ENCODE measurements around the gene CACNA2D3.

The CACNA2D3 gene

GRCh38 chr3:54818942-54819341 is 696.6 kb downstream of the CACNA2D3 start:
- TF ChIP-seq TAF1 (IDR thresholded peaks at IDR 0.05; ENCODE audit: low read depth, low read length) (no peak), POLR2AphosphoS5 (IDR thresholded peaks at IDR 0.05; ENCODE audit: low read depth, low read length) (no peak), SPI1 (IDR thresholded peaks at IDR 0.05; ENCODE audit: low read depth, low read length) (no peak), PAX5 (IDR thresholded peaks at IDR 0.05; ENCODE audit: insufficient read depth, low read length, severe bottlenecking) (no peak), POLR2A (IDR thresholded peaks at IDR 0.05; ENCODE audit: low read depth, low read length) (no peak), POU2F2 (IDR thresholded peaks at IDR 0.05; ENCODE audit: low read depth, low read length) (no peak)
- DNase-seq (ENCODE audit: insufficient read length, low spot score) (no peak), FAIRE-seq (no peak)

GRCh38 chr3:54819946-54820345 is 697.6 kb downstream of the CACNA2D3 start:
- TF ChIP-seq POU2F2 (IDR thresholded peaks at IDR 0.05; ENCODE audit: low read depth, low read length) (no peak), POLR2AphosphoS5 (IDR thresholded peaks at IDR 0.05; ENCODE audit: low read depth, low read length) (no peak), SPI1 (IDR thresholded peaks at IDR 0.05; ENCODE audit: low read depth, low read length) (no peak), POLR2A (IDR thresholded peaks at IDR 0.05; ENCODE audit: low read depth, low read length) (no peak)
- no peak for DNase-seq (ENCODE audit: insufficient read length, low spot score)
- no peak for FAIRE-seq

GRCh38 chr3:54822206-54822605 is 699.9 kb downstream of the CACNA2D3 start:
- DNase-seq (ENCODE audit: insufficient read length, low spot score): no peak
- TF ChIP-seq POLR2AphosphoS5 (IDR thresholded peaks at IDR 0.05; ENCODE audit: low read depth, low read length) (no peak), TAF1 (IDR thresholded peaks at IDR 0.05; ENCODE audit: low read depth, low read length) (no peak), POLR2A (IDR thresholded peaks at IDR 0.05; ENCODE audit: low read depth, low read length) (no peak), PAX5 (IDR thresholded peaks at IDR 0.05; ENCODE audit: insufficient read depth, low read length, severe bottlenecking) (no peak), POU2F2 (IDR thresholded peaks at IDR 0.05; ENCODE audit: low read depth, low read length) (no peak), SPI1 (IDR thresholded peaks at IDR 0.05; ENCODE audit: low read depth, low read length) (no peak)

GRCh38 chr3:54826251-54826691 is 703.9 kb downstream of the CACNA2D3 start:
- FAIRE-seq (no peak), DNase-seq (ENCODE audit: insufficient read length, low spot score) (no peak)
- TF ChIP-seq TAF1 (IDR thresholded peaks at IDR 0.05; ENCODE audit: low read depth, low read length) (no peak), POLR2AphosphoS5 (IDR thresholded peaks at IDR 0.05; ENCODE audit: low read depth, low read length) (no peak), PAX5 (IDR thresholded peaks at IDR 0.05; ENCODE audit: insufficient read depth, low read length, severe bottlenecking) (no peak), POU2F2 (IDR thresholded peaks at IDR 0.05; ENCODE audit: low read depth, low read length) (no peak), POLR2A (IDR thresholded peaks at IDR 0.05; ENCODE audit: low read depth, low read length) (no peak), SPI1 (IDR thresholded peaks at IDR 0.05; ENCODE audit: low read depth, low read length) (no peak)

More at GRCh38 chr3:54822206-54822605, 699.9 kb downstream of the CACNA2D3 start:
- no peak for FAIRE-seq

- TF ChIP-seq POLR2AphosphoS5 (IDR thresholded peaks at IDR 0.05; ENCODE audit: low read depth, low read length): no peak
- no peak for TF ChIP-seq POLR2A (IDR thresholded peaks at IDR 0.05; ENCODE audit: low read depth, low read length)
- no peak for TF ChIP-seq PAX5 (IDR thresholded peaks at IDR 0.05; ENCODE audit: insufficient read depth, low read length, severe bottlenecking)
- TF ChIP-seq TAF1 (IDR thresholded peaks at IDR 0.05; ENCODE audit: low read depth, low read length): no peak
- no peak for TF ChIP-seq POU2F2 (IDR thresholded peaks at IDR 0.05; ENCODE audit: low read depth, low read length)
- DNase-seq (ENCODE audit: insufficient read length, low spot score) (no peak), FAIRE-seq (no peak)
These were observed 704.8 kb downstream of the CACNA2D3 start for GRCh38 chr3:54827056-54827687.

- TF ChIP-seq POLR2AphosphoS5 (IDR thresholded peaks at IDR 0.05; ENCODE audit: low read depth, low read length) (no peak), POU2F2 (IDR thresholded peaks at IDR 0.05; ENCODE audit: low read depth, low read length) (no peak), POLR2A (IDR thresholded peaks at IDR 0.05; ENCODE audit: low read depth, low read length) (no peak), SPI1 (IDR thresholded peaks at IDR 0.05; ENCODE audit: low read depth, low read length) (no peak), PAX5 (IDR thresholded peaks at IDR 0.05; ENCODE audit: insufficient read depth, low read length, severe bottlenecking) (no peak)
- FAIRE-seq (no peak), DNase-seq (ENCODE audit: insufficient read length, low spot score) (no peak)
These were observed 705.4 kb downstream of the CACNA2D3 start for GRCh38 chr3:54827776-54828175.

DNA sequence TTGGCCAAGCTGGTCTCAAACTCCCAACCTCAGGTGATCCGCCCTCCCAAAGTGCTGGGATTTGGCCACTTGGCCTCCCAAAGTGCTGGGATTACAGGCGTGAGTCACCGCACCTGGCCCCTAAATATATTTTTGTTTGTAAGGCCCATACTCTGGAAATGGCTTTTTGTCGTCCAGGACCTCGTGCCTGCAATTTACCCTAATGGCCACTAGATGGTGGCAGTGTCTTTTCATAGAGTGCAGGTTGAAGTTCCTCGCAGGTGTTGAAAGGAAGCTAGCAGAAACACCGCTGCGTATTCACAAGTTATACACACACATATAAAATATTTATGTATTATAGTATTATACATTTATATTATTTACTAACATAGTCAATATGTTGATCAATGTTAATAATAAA is 708.3 kb downstream of the CACNA2D3 start:
- DNase-seq (ENCODE audit: insufficient read length, low spot score) (no peak), FAIRE-seq (no peak)
- TF ChIP-seq PAX5 (IDR thresholded peaks at IDR 0.05; ENCODE audit: insufficient read depth, low read length, severe bottlenecking) (no peak), SPI1 (IDR thresholded peaks at IDR 0.05; ENCODE audit: low read depth, low read length) (no peak), POLR2AphosphoS5 (IDR thresholded peaks at IDR 0.05; ENCODE audit: low read depth, low read length) (no peak), POU2F2 (IDR thresholded peaks at IDR 0.05; ENCODE audit: low read depth, low read length) (no peak), POLR2A (IDR thresholded peaks at IDR 0.05; ENCODE audit: low read depth, low read length) (no peak), TAF1 (IDR thresholded peaks at IDR 0.05; ENCODE audit: low read depth, low read length) (no peak)

DNA sequence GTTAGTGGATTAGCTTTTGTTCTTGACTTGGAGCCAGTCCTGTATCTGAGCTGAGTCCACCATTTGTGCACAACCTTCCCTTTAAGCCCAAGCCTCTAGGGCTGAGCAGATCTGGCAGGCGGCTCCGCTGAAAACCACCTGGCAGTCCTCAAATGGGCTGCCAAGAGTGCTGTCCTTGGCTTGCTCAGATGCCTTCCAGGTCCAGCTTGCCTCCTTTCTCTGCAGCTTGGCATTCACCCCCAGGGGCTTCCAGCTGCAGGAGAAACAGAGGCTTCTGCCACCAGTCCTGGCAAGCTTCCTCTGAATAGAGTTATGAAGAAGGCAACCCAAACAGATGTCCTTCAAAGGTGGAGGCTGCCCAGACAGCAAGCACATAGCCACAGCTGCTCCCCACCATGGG is 708.8 kb downstream of the CACNA2D3 start:
- DNase-seq (ENCODE audit: insufficient read length, low spot score) (no peak), FAIRE-seq (no peak)
- TF ChIP-seq PAX5 (IDR thresholded peaks at IDR 0.05; ENCODE audit: insufficient read depth, low read length, severe bottlenecking): no peak
- TF ChIP-seq SPI1 (IDR thresholded peaks at IDR 0.05; ENCODE audit: low read depth, low read length): no peak
- TF ChIP-seq POU2F2 (IDR thresholded peaks at IDR 0.05; ENCODE audit: low read depth, low read length): no peak
- no peak for TF ChIP-seq TAF1 (IDR thresholded peaks at IDR 0.05; ENCODE audit: low read depth, low read length)
- TF ChIP-seq POLR2AphosphoS5 (IDR thresholded peaks at IDR 0.05; ENCODE audit: low read depth, low read length): no peak
- TF ChIP-seq POLR2A (IDR thresholded peaks at IDR 0.05; ENCODE audit: low read depth, low read length): no peak

DNA sequence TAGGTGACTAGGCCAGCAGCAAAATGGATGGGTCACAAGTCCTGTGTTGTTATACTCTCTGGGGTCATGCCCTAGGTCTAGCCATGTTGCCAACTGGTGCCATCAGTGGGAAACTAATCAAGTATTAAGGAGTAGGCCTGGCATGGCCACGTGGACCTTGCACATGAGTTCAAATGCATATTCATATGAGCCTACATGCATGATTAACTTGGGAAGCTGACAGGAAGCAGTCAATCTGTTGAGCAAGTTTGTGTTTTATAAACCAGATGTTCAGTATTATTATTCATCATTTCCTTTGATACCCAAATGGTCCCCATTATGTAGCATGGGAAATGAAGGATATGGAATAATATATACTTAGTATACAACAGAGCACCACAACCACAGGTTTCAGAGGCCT is 710.5 kb downstream of the CACNA2D3 start:
- DNase-seq (ENCODE audit: insufficient read length, low spot score) (no peak), FAIRE-seq (no peak)

GRCh38 chr3:54835701-54836100 is 713.3 kb downstream of the CACNA2D3 start:
- no peak for TF ChIP-seq POLR2A (IDR thresholded peaks at IDR 0.05; ENCODE audit: low read depth, low read length)
- no peak for TF ChIP-seq PAX5 (IDR thresholded peaks at IDR 0.05; ENCODE audit: insufficient read depth, low read length, severe bottlenecking)
- no peak for TF ChIP-seq TAF1 (IDR thresholded peaks at IDR 0.05; ENCODE audit: low read depth, low read length)
- no peak for TF ChIP-seq POLR2AphosphoS5 (IDR thresholded peaks at IDR 0.05; ENCODE audit: low read depth, low read length)
- TF ChIP-seq POU2F2 (IDR thresholded peaks at IDR 0.05; ENCODE audit: low read depth, low read length): no peak
- no peak for TF ChIP-seq SPI1 (IDR thresholded peaks at IDR 0.05; ENCODE audit: low read depth, low read length)
- no peak for FAIRE-seq
- DNase-seq (ENCODE audit: insufficient read length, low spot score): no peak

More for the DNA sequence above, 710.5 kb downstream of the CACNA2D3 start:
- TF ChIP-seq POLR2AphosphoS5 (IDR thresholded peaks at IDR 0.05; ENCODE audit: low read depth, low read length) (no peak), SPI1 (IDR thresholded peaks at IDR 0.05; ENCODE audit: low read depth, low read length) (no peak), TAF1 (IDR thresholded peaks at IDR 0.05; ENCODE audit: low read depth, low read length) (no peak), POLR2A (IDR thresholded peaks at IDR 0.05; ENCODE audit: low read depth, low read length) (no peak), PAX5 (IDR thresholded peaks at IDR 0.05; ENCODE audit: insufficient read depth, low read length, severe bottlenecking) (no peak), POU2F2 (IDR thresholded peaks at IDR 0.05; ENCODE audit: low read depth, low read length) (no peak)

Measured in GM12891 (cell line).